Activated CD8-positive, alpha-beta memory T cell treated with anti-CD3 and anti-CD28 coated beads, Interleukin-2, amount 50 U/mL, for 24 hours (primary cell): ENCODE measurements around the gene COX20.
A peak's percentile ranks its signal among the peaks of the same experiment; 100 is the strongest.
"Not testable (repeated sequence)": the region's sequence is repeated elsewhere in the genome, so short reads cannot be mapped to it uniquely, and the experiment has no call there.

ENCODE experiments used
- DNase-seq: peaks from one replicate; pipeline ENCODE4 v3.0.0-alpha.2; 2020; ENCODE audit errors: extremely low read depth

The COX20 gene, protein sequence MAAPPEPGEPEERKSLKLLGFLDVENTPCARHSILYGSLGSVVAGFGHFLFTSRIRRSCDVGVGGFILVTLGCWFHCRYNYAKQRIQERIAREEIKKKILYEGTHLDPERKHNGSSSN

DNA sequence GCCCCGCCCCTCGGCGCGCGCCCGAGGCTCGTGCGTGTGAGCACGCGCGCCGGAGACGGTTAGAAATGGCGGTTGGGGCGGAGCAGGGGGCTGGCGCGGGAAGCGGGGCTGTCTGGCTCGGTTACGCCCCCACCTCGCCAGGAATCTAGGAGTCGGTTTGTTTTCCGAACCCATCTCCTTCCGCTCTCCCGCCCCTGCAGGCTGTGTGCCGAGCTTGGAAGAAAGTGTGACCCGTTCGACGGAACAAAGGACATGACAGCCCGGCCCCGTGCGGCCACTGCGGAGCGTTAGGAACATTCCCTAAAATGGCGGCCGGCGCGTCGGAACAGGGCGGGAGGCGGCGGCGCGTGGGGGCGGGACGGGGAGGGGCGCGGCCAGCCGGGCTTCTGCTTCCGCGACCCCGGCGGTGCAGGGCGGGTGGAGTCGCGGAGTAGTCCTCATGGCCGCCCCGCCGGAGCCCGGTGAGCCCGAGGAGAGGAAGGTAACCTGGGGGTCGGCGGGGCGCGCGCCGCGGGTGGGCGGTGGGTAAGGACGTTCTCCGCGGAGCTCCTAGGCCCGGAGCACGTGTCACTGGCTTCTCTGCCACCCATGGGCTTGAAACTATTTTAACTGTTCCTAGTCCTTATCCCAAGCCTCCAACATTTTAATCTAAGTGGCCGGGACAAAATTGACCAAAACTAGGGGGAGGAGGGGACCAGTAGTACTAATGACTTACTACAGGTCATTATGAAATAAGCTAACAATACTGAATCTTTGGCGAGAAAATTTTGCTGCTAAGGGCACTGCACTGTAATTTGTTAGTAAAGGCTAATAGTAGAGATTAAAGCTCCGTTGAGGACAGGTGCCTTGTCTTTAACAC, at the start of gene COX20:
Gene COX20 (plus strand): TSS at position 383 of the 859 bp plus-strand sequence. CDS start 57 bp downstream, at position 440.
- peak; percentile 70 for DNase-seq

DNA sequence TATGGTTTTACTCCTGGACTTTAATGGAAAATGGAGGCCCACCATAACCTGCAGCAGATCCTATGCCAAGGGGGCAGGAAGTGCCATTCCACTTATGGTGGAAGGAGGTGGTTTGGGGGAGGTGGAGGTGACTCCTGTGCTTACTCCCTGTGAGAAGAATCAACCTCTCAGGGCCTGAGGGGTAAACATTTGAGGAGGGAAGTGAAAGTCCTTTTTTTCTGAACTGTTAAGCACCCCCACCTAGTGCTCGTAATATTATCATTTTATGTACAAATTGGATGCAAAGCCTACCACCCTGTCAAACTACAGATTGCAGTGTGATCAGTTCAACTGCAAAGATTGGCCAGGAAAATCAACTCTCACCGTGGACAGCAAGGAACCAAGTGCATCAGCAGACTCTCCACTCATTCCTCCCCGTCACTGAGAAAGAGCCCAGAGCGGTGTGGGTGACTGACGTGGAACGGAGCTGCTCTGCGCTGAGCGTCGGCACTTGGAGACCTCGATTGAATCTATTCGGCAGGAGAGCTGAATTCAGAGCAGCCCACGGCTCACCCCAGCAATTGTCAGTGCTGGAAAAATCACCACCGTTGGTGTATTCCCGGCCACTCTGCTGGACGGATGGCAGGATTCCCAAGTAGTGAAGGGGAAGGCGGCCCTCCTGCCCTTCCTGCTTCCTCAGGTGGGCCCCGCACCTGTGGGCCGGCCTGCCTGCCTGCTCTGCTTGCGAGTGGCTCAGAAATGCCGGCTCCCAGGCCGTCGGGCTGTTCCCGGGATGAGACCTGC, 46.8 kb upstream of the COX20 start:
- DNase-seq: no peak

- DNase-seq: no peak
These were observed 46.2 kb upstream of the COX20 start for GRCh38 chr1:244789276-244789580.

DNA sequence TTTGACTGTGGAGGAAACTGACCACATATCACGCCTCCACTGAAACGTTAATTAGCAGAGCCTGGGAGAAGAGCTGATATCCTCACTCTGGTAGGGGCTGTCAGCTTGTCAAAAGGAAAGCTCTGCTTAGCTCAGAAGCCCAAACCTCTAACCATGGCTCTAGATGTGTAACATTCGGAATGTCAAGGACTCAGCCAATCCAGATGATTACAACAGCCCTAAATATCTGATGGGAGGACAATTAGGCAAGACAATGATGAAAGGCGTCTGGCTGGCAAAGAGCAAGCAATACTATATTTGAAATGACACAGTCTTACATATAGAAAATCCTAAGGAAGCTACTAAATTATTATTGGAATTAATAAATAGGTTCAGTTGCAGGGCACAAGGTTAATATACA, 45.7 kb upstream of the COX20 start:
- DNase-seq: no peak

DNA sequence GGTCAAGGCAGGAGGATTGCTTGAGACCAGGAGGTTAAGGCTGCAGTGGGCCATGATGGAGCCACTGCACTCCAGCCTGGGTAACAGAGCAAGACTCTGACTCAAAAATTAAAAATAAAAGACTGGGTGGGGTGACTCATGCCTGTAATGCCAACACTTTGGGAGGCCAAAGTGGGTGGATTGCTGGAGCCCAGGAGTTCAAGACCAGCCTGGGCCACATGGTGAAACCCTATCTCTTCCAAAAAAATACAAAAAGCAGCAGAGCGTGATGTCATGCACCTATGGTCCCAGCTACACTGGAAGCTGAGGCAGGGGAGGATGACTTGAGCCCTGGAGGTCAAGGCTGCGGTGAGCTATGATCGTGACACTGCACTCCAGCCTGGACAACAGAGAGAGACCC, 44.4 kb upstream of the COX20 start:
- DNase-seq: no peak

DNA sequence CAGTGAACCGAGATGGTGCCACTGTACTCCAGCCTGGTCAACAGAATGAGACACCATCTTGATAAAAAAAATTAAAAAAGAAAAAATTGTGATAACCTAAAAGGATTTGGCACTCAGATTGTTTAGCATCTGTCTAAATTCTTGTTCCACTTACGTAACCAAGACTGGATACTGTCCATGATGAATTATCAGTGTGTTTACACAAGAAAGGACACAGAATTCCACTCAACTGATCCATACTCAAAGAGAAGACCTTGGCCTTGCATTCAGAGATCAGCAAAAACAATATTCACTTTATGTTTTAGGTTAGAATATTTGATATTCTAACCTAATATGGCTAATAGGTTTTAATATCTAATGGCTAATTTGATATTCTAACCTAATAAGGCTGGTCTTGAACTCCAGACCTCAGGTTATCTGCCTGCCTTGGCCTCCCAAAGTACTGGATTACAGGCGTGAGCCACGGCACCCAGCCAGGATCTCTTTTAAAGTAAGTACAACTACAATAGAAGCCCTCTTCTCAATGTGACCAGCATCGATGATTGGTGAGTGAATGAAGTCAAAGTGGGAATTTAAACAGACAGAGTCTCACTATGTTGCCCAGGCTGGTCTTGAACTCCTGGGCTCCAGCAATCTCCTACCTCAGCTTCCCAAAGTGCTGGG, 43.1 kb upstream of the COX20 start:
- no peak for DNase-seq

DNA sequence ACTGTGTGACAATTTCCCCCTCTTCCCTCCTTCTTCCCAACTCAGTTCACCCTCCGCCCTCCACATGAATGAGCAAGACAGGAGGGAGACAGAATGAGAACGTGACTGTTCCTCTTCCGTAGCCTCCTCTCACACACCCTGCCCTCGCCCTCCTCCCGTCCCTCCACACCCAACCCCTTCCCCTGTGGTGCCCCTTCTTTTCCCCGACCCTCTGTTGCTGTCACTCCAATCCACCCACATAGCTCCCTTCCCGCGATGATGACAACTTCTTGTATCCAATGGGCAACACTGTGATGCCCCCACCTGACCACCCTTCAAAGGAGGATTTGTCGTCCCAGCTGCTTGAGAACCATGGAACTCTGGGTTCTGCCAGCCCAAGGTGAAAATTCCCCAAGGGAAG, 41.4 kb upstream of the COX20 start:
- DNase-seq: no peak

GRCh38 chr1:244794516-244794915, 40.9 kb upstream of the COX20 start:
- DNase-seq: not testable (repeated sequence)

- no peak for DNase-seq
These were observed 38.6 kb upstream of the COX20 start for GRCh38 chr1:244796719-244797406.

DNA sequence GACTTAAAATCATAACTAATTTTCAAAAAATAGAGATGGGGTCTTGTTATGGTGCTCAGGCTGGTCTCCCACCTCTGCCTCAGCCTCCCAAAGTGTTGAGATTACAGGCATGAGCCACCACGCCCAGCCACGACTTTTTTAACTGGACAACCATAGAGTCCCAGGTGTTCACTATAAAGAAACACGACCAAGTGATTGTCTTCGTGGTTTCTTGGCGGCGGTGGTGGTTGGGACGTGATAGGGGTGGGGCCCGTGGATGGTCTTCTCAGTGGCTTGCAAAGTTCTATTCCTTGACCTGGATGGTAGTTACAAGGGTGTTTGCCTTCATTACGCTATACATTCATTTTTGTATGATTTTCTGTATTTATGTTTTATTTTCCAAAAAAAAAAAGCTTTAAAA, 34.6 kb upstream of the COX20 start:
- DNase-seq: no peak

- DNase-seq: no peak
These were observed 34.2 kb upstream of the COX20 start for GRCh38 chr1:244801246-244801645.

DNA sequence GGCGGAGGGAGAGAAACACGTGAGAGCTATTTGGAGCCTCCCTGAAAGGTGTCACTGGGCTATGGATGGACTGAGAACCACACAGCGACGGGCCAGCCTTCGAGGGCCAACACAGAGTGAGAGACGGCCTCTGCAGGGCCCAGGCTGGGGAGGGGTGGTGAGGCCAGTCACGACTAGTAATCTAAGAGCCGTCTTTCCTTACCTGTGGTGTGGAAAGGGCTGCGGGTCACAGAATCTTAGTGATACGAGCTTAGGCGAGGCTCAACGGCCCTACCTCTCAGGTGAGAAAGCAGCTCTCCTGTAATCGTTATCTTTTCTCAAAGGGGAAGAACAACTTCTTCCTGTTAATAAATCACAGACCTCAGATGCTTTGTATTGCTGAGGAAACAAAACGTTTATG, 33.4 kb upstream of the COX20 start:
- DNase-seq: no peak

DNA sequence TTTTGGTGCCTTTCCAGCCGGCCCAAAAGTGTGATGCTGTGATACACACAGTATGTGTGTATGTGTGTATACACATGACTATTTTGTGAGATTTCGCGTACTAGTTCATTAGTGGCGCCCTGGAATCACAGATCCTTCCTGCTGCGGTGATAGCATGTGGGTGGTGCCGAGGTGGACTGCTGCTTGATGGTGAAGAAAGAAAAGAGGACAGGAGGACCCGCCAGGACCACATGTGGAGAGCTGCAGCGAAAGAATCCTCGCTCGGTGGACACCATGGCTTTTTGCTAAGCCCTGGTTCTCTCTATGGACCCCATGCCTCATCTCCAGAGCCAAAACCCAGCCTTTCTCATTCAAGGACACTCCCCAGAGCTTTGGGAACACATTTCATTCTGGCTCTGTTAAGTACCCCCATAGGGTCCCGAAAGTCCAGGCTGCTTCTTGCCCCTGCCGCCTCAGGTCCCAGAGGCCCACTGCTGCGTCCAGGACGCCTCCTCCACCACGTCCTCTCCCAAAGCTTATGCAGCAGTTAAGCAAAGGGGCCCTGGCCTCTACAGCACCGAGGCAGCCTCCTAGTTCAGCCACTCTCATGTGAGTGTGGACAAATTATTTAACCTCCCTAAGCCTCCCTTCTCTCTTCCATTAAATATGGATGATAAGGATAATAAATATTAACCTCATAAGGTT, 32.8 kb upstream of the COX20 start:
- no peak for DNase-seq

DNA sequence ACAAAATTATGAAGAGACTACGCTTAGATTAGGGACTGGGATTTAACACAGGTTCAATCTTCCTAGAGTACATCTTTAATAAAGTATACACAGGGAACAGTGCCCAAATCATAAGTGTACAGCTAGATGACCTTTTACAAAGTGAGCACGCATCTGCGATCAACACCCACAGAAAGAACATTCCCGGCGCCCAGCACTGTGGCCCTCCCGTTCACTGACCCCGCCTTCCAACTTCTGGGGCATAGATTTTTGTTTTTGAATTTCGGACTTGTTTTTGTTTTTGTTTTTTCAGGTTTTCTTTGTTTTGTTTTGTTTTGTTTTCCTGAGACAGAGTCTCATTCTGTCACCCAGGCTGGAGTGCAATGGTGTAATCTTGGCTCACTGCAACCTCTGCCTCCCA, 30.6 kb upstream of the COX20 start:
- no peak for DNase-seq

GRCh38 chr1:244807138-244807537, 28.3 kb upstream of the COX20 start:
- no peak for DNase-seq

DNA sequence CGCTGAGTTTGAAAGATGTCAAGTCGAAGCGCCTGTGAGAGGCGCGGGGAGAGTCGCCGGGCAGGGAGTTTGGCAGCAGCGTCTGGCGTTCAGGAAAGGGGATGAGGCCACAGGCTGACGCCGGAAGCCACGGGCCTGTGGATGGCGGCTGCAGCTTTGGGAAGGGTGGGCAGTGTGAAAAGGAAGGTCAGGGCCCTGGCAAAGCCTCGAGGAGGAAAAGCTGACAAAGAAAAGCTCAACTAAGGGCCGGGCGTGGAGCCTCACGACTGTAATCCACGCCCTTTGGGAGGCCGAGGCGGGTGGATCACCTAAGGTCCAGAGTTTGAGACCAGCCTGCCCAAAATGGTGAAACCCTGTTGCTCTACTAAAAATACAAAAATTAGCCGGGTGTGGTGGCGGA, 25.2 kb upstream of the COX20 start:
- DNase-seq: no peak

DNA sequence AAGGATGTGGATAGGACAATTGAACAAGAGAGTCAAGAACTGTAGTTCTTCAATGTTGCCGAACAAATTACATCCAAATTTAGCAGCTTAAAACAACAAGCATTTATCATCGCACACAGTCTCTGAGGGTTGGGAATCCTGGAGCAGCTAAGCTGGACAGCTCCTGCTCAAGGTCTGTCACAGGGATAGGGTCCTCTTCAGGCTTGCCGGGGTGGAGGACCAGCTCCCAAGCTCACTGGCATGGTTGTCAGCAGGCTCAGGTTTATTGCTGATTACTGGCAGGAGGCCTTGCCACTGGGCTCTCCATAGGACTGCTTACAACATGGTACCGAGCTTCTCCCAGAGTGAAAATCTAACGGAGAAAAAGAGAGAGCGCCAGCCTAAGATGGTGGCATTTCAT, 22.1 kb upstream of the COX20 start:
- no peak for DNase-seq

DNA sequence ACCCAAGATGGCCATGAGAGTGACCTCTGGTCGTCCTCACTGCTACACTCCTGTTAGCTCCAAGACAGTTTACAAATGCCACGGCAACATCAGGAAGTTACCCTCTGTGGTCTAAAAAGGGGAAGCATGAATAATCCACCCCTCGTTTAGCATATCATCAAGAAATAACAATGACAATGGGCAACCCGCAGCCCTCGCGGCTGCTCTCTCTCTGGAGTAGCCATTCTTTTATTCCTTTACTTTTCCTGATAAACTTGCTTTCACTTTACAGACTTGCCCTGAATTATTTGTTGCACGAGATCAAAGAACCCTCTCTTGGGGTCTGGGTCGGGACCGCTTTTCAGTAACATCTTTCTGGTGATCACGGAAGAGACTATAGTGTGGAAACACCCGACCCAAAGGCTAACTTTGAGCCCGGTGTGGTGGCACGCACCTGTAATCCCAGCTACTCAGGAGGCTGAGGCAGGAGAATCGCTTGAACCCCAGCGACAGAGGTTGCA, 19.8 kb upstream of the COX20 start:
- no peak for DNase-seq

- DNase-seq: no peak
These were observed 18.0 kb upstream of the COX20 start for GRCh38 chr1:244817415-244817894.

- DNase-seq: no peak
These were observed 15.3 kb upstream of the COX20 start for GRCh38 chr1:244820131-244820530.

DNA sequence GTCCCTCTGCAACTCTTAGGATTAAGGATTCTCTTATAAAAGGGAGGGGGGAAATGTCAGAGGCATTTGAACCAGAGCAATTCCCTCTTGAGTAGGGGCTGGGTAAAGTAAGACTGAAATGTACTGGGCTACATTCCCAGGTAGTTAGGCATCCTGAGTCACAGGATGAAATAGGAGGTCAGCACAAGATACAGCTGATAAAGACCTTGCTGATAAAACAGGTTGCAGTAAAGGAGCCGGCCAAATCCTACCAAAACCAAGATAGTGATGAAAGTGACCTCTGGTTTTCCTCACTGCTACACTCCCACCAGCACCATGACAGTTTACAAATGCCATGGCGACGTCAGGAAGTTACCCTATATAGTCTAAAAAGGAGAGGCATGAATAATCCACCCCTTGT, 14.3 kb upstream of the COX20 start:
- no peak for DNase-seq
